Mesenchymal stem cell (in vitro differentiated cells and primary cell): ENCODE measurements around the gene RPS5.
A peak's percentile ranks its signal among the peaks of the same experiment; 100 is the strongest.
"Not testable (repeated sequence)": the region's sequence is repeated elsewhere in the genome, so short reads cannot be mapped to it uniquely, and the experiment has no call there.

Experiments
- DNase-seq: peaks from one replicate; pipeline ENCODE4 v3.0.0-alpha.2; 2013
- H2AFZ ChIP-seq: one replicate; pipeline ENCODE4 v1.6.1; 2013; ENCODE audit warnings: low read depth, mild to moderate bottlenecking, control low read depth, inconsistent platforms, low read length, moderate library complexity
- H2AK5ac ChIP-seq: 2 replicates; pipeline ENCODE4 v1.6.1; 2013; ENCODE audit warnings: low read length, moderate library complexity, mild to moderate bottlenecking, inconsistent platforms; ENCODE audit not compliant: severe bottlenecking
- H2BK120ac ChIP-seq: one replicate; pipeline ENCODE4 v1.6.1; 2013; ENCODE audit warnings: low read depth, mild to moderate bottlenecking, inconsistent platforms, low read length, moderate library complexity
- H2BK12ac ChIP-seq, 2 experiments: one replicate each; pipeline ENCODE4 v1.6.1; 2013; ENCODE audit warnings: inconsistent platforms in 2 of 2, low read length in 2 of 2, mild to moderate bottlenecking in 2 of 2, moderate library complexity in 2 of 2, control low read depth in 1 of 2
- H2BK15ac ChIP-seq: one replicate; pipeline ENCODE4 v1.6.1; 2013; ENCODE audit warnings: mild to moderate bottlenecking, low read depth, inconsistent platforms; ENCODE audit not compliant: poor library complexity, severe bottlenecking
- H2BK5ac ChIP-seq: 2 replicates; pipeline ENCODE4 v1.6.1; 2013; ENCODE audit warnings: low read depth, mild to moderate bottlenecking, low read length, control low read depth, inconsistent platforms; ENCODE audit not compliant: poor library complexity, severe bottlenecking
- H3K14ac ChIP-seq, 2 experiments: one replicate each; pipeline ENCODE4 v1.6.1; 2013; ENCODE audit warnings: inconsistent platforms in 2 of 2, low read length in 2 of 2, control low read depth in 1 of 2, mild to moderate bottlenecking in 1 of 2, moderate library complexity in 1 of 2
- H3K18ac ChIP-seq, 2 experiments: one replicate each; pipeline ENCODE4 v1.6.1; 2013; ENCODE audit warnings: inconsistent platforms in 2 of 2, low read length in 2 of 2, control low read depth in 1 of 2, low read depth in 1 of 2, mild to moderate bottlenecking in 1 of 2
- H3K23ac ChIP-seq, 2 experiments: one replicate each; pipeline ENCODE4 v1.6.1; 2013; ENCODE audit warnings: inconsistent platforms in 2 of 2, low read length in 2 of 2, mild to moderate bottlenecking in 2 of 2, moderate library complexity in 2 of 2, control low read depth in 1 of 2
- H3K27ac ChIP-seq: 2 replicates; pipeline ENCODE4 v1.5.1; 2013; ENCODE audit warnings: mild to moderate bottlenecking, moderate library complexity, low read length, control low read depth, inconsistent platforms; ENCODE audit not compliant: poor library complexity, severe bottlenecking
- H3K27me3 ChIP-seq, 2 experiments: 2 replicates each; pipeline versions ENCODE4 v1.6.1 to v1.7.0; 2013; ENCODE audit warnings: low read length in 2 of 2, mild to moderate bottlenecking in 2 of 2, moderate library complexity in 2 of 2, control low read depth in 1 of 2, inconsistent platforms in 1 of 2; ENCODE audit not compliant: control insufficient read depth in 1 of 2, insufficient read depth in 1 of 2
- H3K36me3 ChIP-seq, 2 experiments: 2 replicates each; pipeline versions ENCODE4 v1.6.1 to v1.7.0; 2013; ENCODE audit warnings: low read length in 2 of 2, control low read depth in 1 of 2, inconsistent platforms in 1 of 2, low read depth in 1 of 2, mild to moderate bottlenecking in 1 of 2; ENCODE audit not compliant: insufficient read depth in 2 of 2, control insufficient read depth in 1 of 2
- H3K4ac ChIP-seq, 2 experiments: one replicate each; pipeline ENCODE4 v1.6.1; 2013; ENCODE audit warnings: inconsistent platforms in 2 of 2, low read length in 2 of 2, mild to moderate bottlenecking in 2 of 2, moderate library complexity in 2 of 2, control low read depth in 1 of 2, low read depth in 1 of 2
- H3K4me1 ChIP-seq: 2 replicates; pipeline ENCODE4 v1.6.1; 2013; ENCODE audit warnings: low read depth, low read length, control low read depth; ENCODE audit not compliant: control insufficient read depth, insufficient read depth
- H3K4me2 ChIP-seq: 2 replicates; pipeline ENCODE4 v1.6.1; 2013; ENCODE audit warnings: low read length, mild to moderate bottlenecking, inconsistent platforms; ENCODE audit not compliant: poor library complexity, severe bottlenecking
- H3K4me3 ChIP-seq, 2 experiments: 2 replicates each; pipeline versions ENCODE4 v1.5.1 to v1.7.0; 2013; ENCODE audit warnings: low read length in 2 of 2, mild to moderate bottlenecking in 2 of 2, control low read depth in 1 of 2, low read depth in 1 of 2; ENCODE audit not compliant: insufficient read depth in 1 of 2
- H3K79me1 ChIP-seq: replicated peaks from 2 replicates; pipeline ENCODE4 v1.6.1; 2013; ENCODE audit warnings: mild to moderate bottlenecking, control low read depth, low read length, inconsistent platforms; ENCODE audit not compliant: poor library complexity, severe bottlenecking
- H3K9ac ChIP-seq: 2 replicates; pipeline ENCODE4 v1.7.0; 2013; ENCODE audit warnings: mild to moderate bottlenecking, low read length, moderate library complexity
- H3K9me3 ChIP-seq: 2 replicates; pipeline ENCODE4 v1.7.0; 2013; ENCODE audit warnings: mild to moderate bottlenecking, low read length; ENCODE audit not compliant: control insufficient read depth
- H4K8ac ChIP-seq: one replicate; pipeline ENCODE4 v1.6.1; 2013; ENCODE audit warnings: inconsistent platforms, mild to moderate bottlenecking, low read length, moderate library complexity
- H4K91ac ChIP-seq: one replicate; pipeline ENCODE4 v1.6.1; 2013; ENCODE audit warnings: mild to moderate bottlenecking, low read length, inconsistent platforms
- WGBS: methylation state at CpG from one replicate; pipeline ENCODE4 v1.1.7; 2013; ENCODE audit warnings: mixed read lengths; 5-methylcytosine and 5-hydroxymethylcytosine counted together

The RPS5 gene

GRCh38 chr19:58346961-58347929 lies 39.8 kb upstream of the RPS5 start:
- H2AK5ac ChIP-seq: no peak overlapping the region
- H2BK15ac ChIP-seq: peak overlapping the region; percentile 77
- peak overlapping the region; percentile 88 to 90 for H3K4me3 ChIP-seq
- peak overlapping the region; percentile 88 for H4K91ac ChIP-seq
- WGBS: 1% methylated on average over 70 of the region's 82 CpGs
- peak; percentile 78 for DNase-seq
- peaks cover 10% of the 10 kb centered on the region for H3K4me1 ChIP-seq
- H2BK12ac ChIP-seq: peak overlapping the region in 1 of 2 experiments; percentile 48
- H2BK120ac ChIP-seq: no peak overlapping the region
- peak overlapping the region; percentile 24 for H2BK5ac ChIP-seq
- no peaks in the 10 kb centered on the region for H3K9me3 ChIP-seq
- H4K8ac ChIP-seq: peak overlapping the region; percentile 73
- peaks cover 31% of the 10 kb centered on the region for H3K79me1 ChIP-seq
- H3K4me2 ChIP-seq: peak overlapping the region; percentile 84
- peak overlapping the region; percentile 87 for H3K9ac ChIP-seq
- peak overlapping the region in 1 of 2 experiments; percentile 93 for H3K14ac ChIP-seq
- no peaks in the 10 kb centered on the region for H3K27me3 ChIP-seq
- H2AFZ ChIP-seq: peak overlapping the region; percentile 84
- H3K4ac ChIP-seq: peak overlapping the region; percentile 81 to 98
- H3K18ac ChIP-seq: peak overlapping the region; percentile 94 to 95
- H3K27ac ChIP-seq: peak overlapping the region; percentile 71
- peak overlapping the region in 1 of 2 experiments; percentile 66 for H3K23ac ChIP-seq
- H3K36me3 ChIP-seq: peaks cover 4 to 27% of the 10 kb centered on the region in 2 experiments

- Histone ChIP-seq H3K4me2 (peak overlapping the region; percentile 84), H3K36me3 (peaks cover 2 to 35% of the 10 kb centered on the region in 2 experiments), H3K4me3 (peak overlapping the region; percentile 88 to 90), H3K9ac (peak overlapping the region; percentile 87), H3K79me1 (peaks cover 33% of the 10 kb centered on the region)
- H3K23ac ChIP-seq, H3K27ac ChIP-seq, H4K91ac ChIP-seq, H3K14ac ChIP-seq, H3K4me1 ChIP-seq, H2BK15ac ChIP-seq, DNase-seq, H3K9me3 ChIP-seq, H2BK5ac ChIP-seq, H2AFZ ChIP-seq, H4K8ac ChIP-seq, H3K18ac ChIP-seq, H3K4ac ChIP-seq, H2AK5ac ChIP-seq, H3K27me3 ChIP-seq, H2BK12ac ChIP-seq, H2BK120ac ChIP-seq: not testable (repeated sequence)
- WGBS: 23% methylated on average over 2 of the region's 12 CpGs
These were observed 39.0 kb upstream of the RPS5 start for GRCh38 chr19:58348080-58348479.

GRCh38 chr19:58349590-58349989 lies 37.5 kb upstream of the RPS5 start:
- Histone ChIP-seq H4K8ac (no peak overlapping the region), H3K4me2 (no peak overlapping the region), H3K79me1 (peaks cover 33% of the 10 kb centered on the region), H2BK120ac (no peak overlapping the region), H2BK5ac (no peak overlapping the region), H3K4me1 (peaks cover 10% of the 10 kb centered on the region), H3K18ac (no peak overlapping the region), H3K23ac (no peak overlapping the region), H3K14ac (no peak overlapping the region), H2BK12ac (no peak overlapping the region), H3K27ac (no peak overlapping the region), H2BK15ac (no peak overlapping the region), H4K91ac (no peak overlapping the region), H2AFZ (no peak overlapping the region), H3K9me3 (no peaks in the 10 kb centered on the region), H3K27me3 (no peaks in the 10 kb centered on the region), H3K9ac (peak overlapping the region; percentile 6), H3K36me3 (peaks cover 12 to 45% of the 10 kb centered on the region in 2 experiments), H2AK5ac (no peak overlapping the region), H3K4ac (no peak overlapping the region), H3K4me3 (peak overlapping the region in 1 of 2 experiments; percentile 56)
- 91% methylated on average over 8 of the region's 8 CpGs for WGBS
- DNase-seq: no peak
